Measurements from ENCODE around the gene LARP1B. TPM values are rescaled to one million over a fixed set of nuclear protein-coding genes. Genes with fewer than 3 reads are reported as not detected.

Gene LARP1B
- polyA plus RNA-seq, 1 donor from 2014 or later, result 30.8 TPM

- Histone ChIP-seq H3K9ac (ENCODE audit: low read length) (no peak overlapping the region), H3K9me2 (ENCODE audit: insufficient read depth, low read length) (no peaks in the 10 kb centered on the region), H3K36me3 (ENCODE audit: insufficient read depth, low read length) (no peaks in the 10 kb centered on the region), H3K4me2 (ENCODE audit: low read length) (no peak overlapping the region), H4K20me1 (ENCODE audit: insufficient read depth) (no peaks in the 10 kb centered on the region), H3F3A (ENCODE audit: insufficient read depth, low read length, poor library complexity, severe bottlenecking) (no peaks in the 10 kb centered on the region), H3K4me3 (ENCODE audit: low read length) (no peak overlapping the region), H3K27me3 (ENCODE audit: insufficient read depth, low read depth, low read length) (no peaks in the 10 kb centered on the region), H3K79me2 (replicated peaks; ENCODE audit: insufficient read depth, low read length) (no peaks in the 10 kb centered on the region), H3K27ac (ENCODE audit: low read length) (no peak overlapping the region), H3K9me3 (ENCODE audit: low read length) (no peaks in the 10 kb centered on the region), H2AFZ (ENCODE audit: low read depth, low read length) (no peak overlapping the region)
- TF ChIP-seq EZH2 (IDR thresholded peaks at IDR 0.05; ENCODE audit: borderline replicate concordance, insufficient read depth, low read length, poor library complexity, severe bottlenecking), result no peak
- TF ChIP-seq EP300 (conservative IDR thresholded peaks at IDR 0.05; ENCODE audit: poor library complexity, severe bottlenecking), result no peak
- no peak for TF ChIP-seq RAD21 (conservative IDR thresholded peaks at IDR 0.05)
- TF ChIP-seq TAF1 (IDR thresholded peaks at IDR 0.05; ENCODE audit: low read depth), result no peak
- TF ChIP-seq, protein P1, sequence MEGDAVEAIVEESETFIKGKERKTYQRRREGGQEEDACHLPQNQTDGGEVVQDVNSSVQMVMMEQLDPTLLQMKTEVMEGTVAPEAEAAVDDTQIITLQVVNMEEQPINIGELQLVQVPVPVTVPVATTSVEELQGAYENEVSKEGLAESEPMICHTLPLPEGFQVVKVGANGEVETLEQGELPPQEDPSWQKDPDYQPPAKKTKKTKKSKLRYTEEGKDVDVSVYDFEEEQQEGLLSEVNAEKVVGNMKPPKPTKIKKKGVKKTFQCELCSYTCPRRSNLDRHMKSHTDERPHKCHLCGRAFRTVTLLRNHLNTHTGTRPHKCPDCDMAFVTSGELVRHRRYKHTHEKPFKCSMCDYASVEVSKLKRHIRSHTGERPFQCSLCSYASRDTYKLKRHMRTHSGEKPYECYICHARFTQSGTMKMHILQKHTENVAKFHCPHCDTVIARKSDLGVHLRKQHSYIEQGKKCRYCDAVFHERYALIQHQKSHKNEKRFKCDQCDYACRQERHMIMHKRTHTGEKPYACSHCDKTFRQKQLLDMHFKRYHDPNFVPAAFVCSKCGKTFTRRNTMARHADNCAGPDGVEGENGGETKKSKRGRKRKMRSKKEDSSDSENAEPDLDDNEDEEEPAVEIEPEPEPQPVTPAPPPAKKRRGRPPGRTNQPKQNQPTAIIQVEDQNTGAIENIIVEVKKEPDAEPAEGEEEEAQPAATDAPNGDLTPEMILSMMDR (IDR thresholded peaks at IDR 0.05; ENCODE audit: poor library complexity, severe bottlenecking), result peak; percentile 20
Measured at GRCh38 chr4:128220286-128221235, 159.4 kb downstream of the LARP1B start.

GRCh38 chr4:128221586-128221985, 160.5 kb downstream of the LARP1B start:
- no peak overlapping the region for H3K9ac ChIP-seq (ENCODE audit: low read length)
- no peaks in the 10 kb centered on the region for H3K79me2 ChIP-seq (replicated peaks; ENCODE audit: insufficient read depth, low read length)
- TF ChIP-seq POLR2AphosphoS5 (IDR thresholded peaks at IDR 0.05), result no peak
- TF ChIP-seq TAF1 (IDR thresholded peaks at IDR 0.05; ENCODE audit: low read depth), result no peak
- TF ChIP-seq EP300 (conservative IDR thresholded peaks at IDR 0.05; ENCODE audit: poor library complexity, severe bottlenecking), result no peak
- TF ChIP-seq, protein P2, sequence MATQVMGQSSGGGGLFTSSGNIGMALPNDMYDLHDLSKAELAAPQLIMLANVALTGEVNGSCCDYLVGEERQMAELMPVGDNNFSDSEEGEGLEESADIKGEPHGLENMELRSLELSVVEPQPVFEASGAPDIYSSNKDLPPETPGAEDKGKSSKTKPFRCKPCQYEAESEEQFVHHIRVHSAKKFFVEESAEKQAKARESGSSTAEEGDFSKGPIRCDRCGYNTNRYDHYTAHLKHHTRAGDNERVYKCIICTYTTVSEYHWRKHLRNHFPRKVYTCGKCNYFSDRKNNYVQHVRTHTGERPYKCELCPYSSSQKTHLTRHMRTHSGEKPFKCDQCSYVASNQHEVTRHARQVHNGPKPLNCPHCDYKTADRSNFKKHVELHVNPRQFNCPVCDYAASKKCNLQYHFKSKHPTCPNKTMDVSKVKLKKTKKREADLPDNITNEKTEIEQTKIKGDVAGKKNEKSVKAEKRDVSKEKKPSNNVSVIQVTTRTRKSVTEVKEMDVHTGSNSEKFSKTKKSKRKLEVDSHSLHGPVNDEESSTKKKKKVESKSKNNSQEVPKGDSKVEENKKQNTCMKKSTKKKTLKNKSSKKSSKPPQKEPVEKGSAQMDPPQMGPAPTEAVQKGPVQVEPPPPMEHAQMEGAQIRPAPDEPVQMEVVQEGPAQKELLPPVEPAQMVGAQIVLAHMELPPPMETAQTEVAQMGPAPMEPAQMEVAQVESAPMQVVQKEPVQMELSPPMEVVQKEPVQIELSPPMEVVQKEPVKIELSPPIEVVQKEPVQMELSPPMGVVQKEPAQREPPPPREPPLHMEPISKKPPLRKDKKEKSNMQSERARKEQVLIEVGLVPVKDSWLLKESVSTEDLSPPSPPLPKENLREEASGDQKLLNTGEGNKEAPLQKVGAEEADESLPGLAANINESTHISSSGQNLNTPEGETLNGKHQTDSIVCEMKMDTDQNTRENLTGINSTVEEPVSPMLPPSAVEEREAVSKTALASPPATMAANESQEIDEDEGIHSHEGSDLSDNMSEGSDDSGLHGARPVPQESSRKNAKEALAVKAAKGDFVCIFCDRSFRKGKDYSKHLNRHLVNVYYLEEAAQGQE (IDR thresholded peaks at IDR 0.05; ENCODE audit: borderline replicate concordance), result no peak
- TF ChIP-seq EZH2 (IDR thresholded peaks at IDR 0.05; ENCODE audit: borderline replicate concordance, insufficient read depth, low read length, poor library complexity, severe bottlenecking), result no peak
- TF ChIP-seq MXI1 (conservative IDR thresholded peaks at IDR 0.05; ENCODE audit: poor library complexity, severe bottlenecking), result no peak
- TF ChIP-seq SMC3 (conservative IDR thresholded peaks at IDR 0.05; ENCODE audit: poor library complexity), result no peak
- TF ChIP-seq, protein P1 (IDR thresholded peaks at IDR 0.05; ENCODE audit: poor library complexity, severe bottlenecking), result no peak
- no peak for TF ChIP-seq RAD21 (conservative IDR thresholded peaks at IDR 0.05)
- H3K9me3 ChIP-seq (ENCODE audit: low read length), result no peaks in the 10 kb centered on the region
- no peaks in the 10 kb centered on the region for H3K9me2 ChIP-seq (ENCODE audit: insufficient read depth, low read length)
- no peaks in the 10 kb centered on the region for H3K36me3 ChIP-seq (ENCODE audit: insufficient read depth, low read length)
- no peak overlapping the region for H3K4me2 ChIP-seq (ENCODE audit: low read length)
- H2AFZ ChIP-seq (ENCODE audit: low read depth, low read length), result no peak overlapping the region
- H3K4me3 ChIP-seq (ENCODE audit: low read length), result no peak overlapping the region
- no peaks in the 10 kb centered on the region for H3F3A ChIP-seq (ENCODE audit: insufficient read depth, low read length, poor library complexity, severe bottlenecking)
- H4K20me1 ChIP-seq (ENCODE audit: insufficient read depth), result no peaks in the 10 kb centered on the region
- no peaks in the 10 kb centered on the region for H3K27me3 ChIP-seq (ENCODE audit: insufficient read depth, low read depth, low read length)
- H3K27ac ChIP-seq (ENCODE audit: low read length), result no peak overlapping the region
